Activated CD4-positive, alpha-beta T cell treated with anti-CD3 and anti-CD28 coated beads for 1 hour (primary cell): ENCODE results near the gene RASSF4.
A peak's percentile ranks its signal among the peaks of the same experiment; 100 is the strongest.

Source experiments
- DNase-seq: peaks from one replicate; pipeline ENCODE4 v3.0.0-alpha.2; 2020

RASSF4 gene

GRCh38 chr10:44965104-44965503 lies 5.5 kb downstream of the RASSF4 start:
- no peak for DNase-seq

- DNase-seq: no peak
These were observed 6.1 kb downstream of the RASSF4 start for GRCh38 chr10:44965651-44966097.

GRCh38 chr10:44966129-44966815 lies 6.7 kb downstream of the RASSF4 start:
- DNase-seq: no peak

GRCh38 chr10:44966816-44967509 lies 7.4 kb downstream of the RASSF4 start:
- DNase-seq: no peak

- no peak for DNase-seq
These were observed 8.0 kb downstream of the RASSF4 start for GRCh38 chr10:44967616-44968015.

- no peak for DNase-seq
These were observed 8.5 kb downstream of the RASSF4 start for GRCh38 chr10:44968091-44968490.

- DNase-seq: no peak
These were observed 9.1 kb downstream of the RASSF4 start for GRCh38 chr10:44968500-44969400.

- no peak for DNase-seq
These were observed 10.3 kb downstream of the RASSF4 start for GRCh38 chr10:44969854-44970253.

GRCh38 chr10:44970812-44971395 lies 11.3 kb downstream of the RASSF4 start:
- DNase-seq: no peak

GRCh38 chr10:44971434-44971833 lies 11.8 kb downstream of the RASSF4 start:
- DNase-seq: no peak

- no peak for DNase-seq
These were observed 12.5 kb downstream of the RASSF4 start for GRCh38 chr10:44971935-44972757.

- no peak for DNase-seq
These were observed 13.3 kb downstream of the RASSF4 start for GRCh38 chr10:44972874-44973306.

- DNase-seq: no peak
These were observed 13.9 kb downstream of the RASSF4 start for GRCh38 chr10:44973323-44974081.

GRCh38 chr10:44974082-44974627 lies 14.6 kb downstream of the RASSF4 start:
- no peak for DNase-seq

GRCh38 chr10:44974628-44975430 lies 15.2 kb downstream of the RASSF4 start:
- peak; percentile 45 for DNase-seq

GRCh38 chr10:44975431-44976331 lies 16.1 kb downstream of the RASSF4 start:
- no peak for DNase-seq

- DNase-seq: no peak
These were observed 17.0 kb downstream of the RASSF4 start for GRCh38 chr10:44976352-44977198.
